Ovary (tissue), 3 donors: Measurements from ENCODE around the gene RUNX1.

Experiments used
- EP300 ChIP-seq: sonication (generic); formaldehyde crosslinking; IDR thresholded peaks from one replicate; pipeline ENCODE4 v1.6.1; 2017; ENCODE audit warnings: antibody characterized with exemption
- POLR2A ChIP-seq: fragments of 450-650 bp; IDR thresholded peaks from one replicate; pipeline ENCODE4 v1.6.1; 2017; ENCODE audit warnings: antibody characterized with exemption, mild to moderate bottlenecking, moderate library complexity
- TF ChIP-seq, protein P1 (sequence below), 3 donors: fragments of 450-650 bp in 2 of 3; fragments of 200-600 bp in 1 of 3; IDR thresholded peaks; one replicate each; pipeline versions ENCODE4 v1.5.1 to v1.8.0; 2016 to 2022; ENCODE audit warnings: antibody characterized with exemption in 3 of 3, mild to moderate bottlenecking in 1 of 3
- donor health status: DM: no; HTN: no; CAD: no.

DNA sequence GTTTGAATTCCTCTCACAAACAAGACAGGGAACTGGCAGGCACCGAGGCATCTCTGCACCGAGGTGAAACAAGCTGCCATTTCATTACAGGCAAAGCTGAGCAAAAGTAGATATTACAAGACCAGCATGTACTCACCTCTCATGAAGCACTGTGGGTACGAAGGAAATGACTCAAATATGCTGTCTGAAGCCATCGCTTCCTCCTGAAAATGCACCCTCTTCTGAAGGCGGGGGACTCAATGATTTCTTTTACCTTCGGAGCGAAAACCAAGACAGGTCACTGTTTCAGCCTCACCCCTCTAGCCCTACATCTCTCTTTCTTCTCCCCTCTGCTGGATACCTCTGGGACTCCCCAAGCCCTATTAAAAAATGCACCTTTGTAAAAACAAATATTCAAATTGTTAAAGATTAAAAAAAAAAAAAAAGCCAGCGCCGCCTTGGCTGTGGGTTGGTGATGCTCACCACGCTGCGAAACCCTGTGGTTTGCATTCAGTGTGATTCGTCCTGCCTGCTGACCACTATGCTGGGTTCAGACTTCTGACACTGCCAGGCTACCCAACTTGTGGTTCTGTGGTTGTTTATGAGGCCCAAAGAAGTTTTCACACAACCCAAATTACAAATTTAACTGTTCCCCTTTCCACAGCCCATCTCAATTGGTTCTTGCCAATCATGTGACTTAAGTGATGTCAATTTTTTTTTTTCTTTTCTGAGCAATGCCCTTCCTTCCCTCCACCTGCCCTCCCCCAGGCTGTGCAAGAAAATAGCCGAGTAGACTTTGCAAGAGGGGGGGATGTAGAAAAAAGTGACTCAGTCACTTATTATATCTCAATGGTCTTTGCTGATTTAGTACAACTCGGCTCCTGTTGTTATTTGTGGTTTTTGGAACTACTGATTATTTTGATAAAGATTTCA is at the start of gene RUNX1:
- no peak for TF ChIP-seq EP300
- TF ChIP-seq, protein P1, sequence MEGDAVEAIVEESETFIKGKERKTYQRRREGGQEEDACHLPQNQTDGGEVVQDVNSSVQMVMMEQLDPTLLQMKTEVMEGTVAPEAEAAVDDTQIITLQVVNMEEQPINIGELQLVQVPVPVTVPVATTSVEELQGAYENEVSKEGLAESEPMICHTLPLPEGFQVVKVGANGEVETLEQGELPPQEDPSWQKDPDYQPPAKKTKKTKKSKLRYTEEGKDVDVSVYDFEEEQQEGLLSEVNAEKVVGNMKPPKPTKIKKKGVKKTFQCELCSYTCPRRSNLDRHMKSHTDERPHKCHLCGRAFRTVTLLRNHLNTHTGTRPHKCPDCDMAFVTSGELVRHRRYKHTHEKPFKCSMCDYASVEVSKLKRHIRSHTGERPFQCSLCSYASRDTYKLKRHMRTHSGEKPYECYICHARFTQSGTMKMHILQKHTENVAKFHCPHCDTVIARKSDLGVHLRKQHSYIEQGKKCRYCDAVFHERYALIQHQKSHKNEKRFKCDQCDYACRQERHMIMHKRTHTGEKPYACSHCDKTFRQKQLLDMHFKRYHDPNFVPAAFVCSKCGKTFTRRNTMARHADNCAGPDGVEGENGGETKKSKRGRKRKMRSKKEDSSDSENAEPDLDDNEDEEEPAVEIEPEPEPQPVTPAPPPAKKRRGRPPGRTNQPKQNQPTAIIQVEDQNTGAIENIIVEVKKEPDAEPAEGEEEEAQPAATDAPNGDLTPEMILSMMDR (IDR thresholded peaks at IDR 0.05), result no peak
- no peak for TF ChIP-seq POLR2A
